HepG2 (cell line): Measurements from ENCODE around the gene EXOC6B. TPM values are rescaled to one million over a fixed set of nuclear protein-coding genes. Genes with fewer than 3 reads are reported as not detected.
A peak's percentile ranks its signal among the peaks of the same experiment; 100 is the strongest.

Source experiments
- ADNP ChIP-seq: sonication (generic); formaldehyde crosslinking; IDR thresholded peaks from 2 replicates; pipeline ENCODE4 v1.4.0; 2020; ENCODE audit warnings: missing genetic modification reagents
- ARID2 ChIP-seq: sonication (generic); formaldehyde crosslinking; IDR thresholded peaks from 2 replicates; pipeline ENCODE4 v1.8.1; 2022; ENCODE audit warnings: mild to moderate bottlenecking, missing genetic modification reagents, borderline replicate concordance
- FOXP1 ChIP-seq, 2 experiments: fragments of 450-650 bp in 1 of 2; IDR thresholded peaks; 2 replicates each; pipeline ENCODE4 v1.6.1; 2017 to 2018; ENCODE audit warnings: antibody characterized with exemption in 1 of 2
- HMGA1 ChIP-seq: sonication (generic); formaldehyde crosslinking; conservative IDR thresholded peaks from 2 replicates; pipeline ENCODE4 v1.4.0; 2020; ENCODE audit warnings: missing genetic modification reagents
- HNRNPLL ChIP-seq: fragments of 200-400 bp; formaldehyde crosslinking; IDR thresholded peaks from 2 replicates; pipeline ENCODE4 v1.6.1; 2017; ENCODE audit warnings: mild to moderate bottlenecking, low read depth, low read length; ENCODE audit not compliant: poor library complexity, severe bottlenecking
- MNT ChIP-seq: fragments of 450-650 bp; IDR thresholded peaks from 2 replicates; pipeline ENCODE4 v1.6.1; 2016
- MTA3 ChIP-seq: sonication (generic); formaldehyde crosslinking; IDR thresholded peaks from 2 replicates; pipeline ENCODE4 v1.4.0; 2020; ENCODE audit warnings: missing genetic modification reagents
- MYPOP ChIP-seq: sonication (generic); formaldehyde crosslinking; IDR thresholded peaks from 2 replicates; pipeline ENCODE4 v1.8.1; 2023; ENCODE audit warnings: mild to moderate bottlenecking, moderate library complexity, missing genetic modification reagents
- NBN ChIP-seq: fragments of 450-650 bp; conservative IDR thresholded peaks from 2 replicates; pipeline ENCODE4 v1.6.1; 2017
- NFE2L2 ChIP-seq: fragments of 150-350 bp; IDR thresholded peaks from 2 replicates; pipeline ENCODE4 v1.6.1; 2014; ENCODE audit warnings: low read length
- NR0B2 ChIP-seq: sonication (generic); formaldehyde crosslinking; IDR thresholded peaks from 2 replicates; pipeline ENCODE4 v1.4.0; 2020; ENCODE audit warnings: mild to moderate bottlenecking, missing genetic modification reagents
- RBM39 ChIP-seq: fragments of 200-400 bp; formaldehyde crosslinking; IDR thresholded peaks from one replicate; pipeline ENCODE4 v1.6.1; 2018; ENCODE audit warnings: antibody characterized with exemption, mild to moderate bottlenecking, low read depth, low read length; ENCODE audit not compliant: poor library complexity, severe bottlenecking
- TAF1 ChIP-seq: sonication (generic); formaldehyde crosslinking; IDR thresholded peaks from 2 replicates; pipeline ENCODE4 v1.4.0; 2020; ENCODE audit warnings: missing genetic modification reagents
- THYN1 ChIP-seq: sonication (generic); formaldehyde crosslinking; IDR thresholded peaks from 2 replicates; pipeline ENCODE4 v1.8.1; 2023; ENCODE audit warnings: low read depth, mild to moderate bottlenecking, moderate library complexity, missing genetic modification reagents, borderline replicate concordance
- ZBTB2 ChIP-seq: sonication (generic); formaldehyde crosslinking; IDR thresholded peaks from 2 replicates; pipeline ENCODE4 v1.8.0; 2022; ENCODE audit warnings: low read depth, missing genetic modification reagents
- ZBTB44 ChIP-seq: sonication (generic); formaldehyde crosslinking; IDR thresholded peaks from 2 replicates; pipeline ENCODE4 v1.4.0; 2020; ENCODE audit warnings: missing genetic modification reagents
- ZFP36L1 ChIP-seq: sonication (generic); formaldehyde crosslinking; IDR thresholded peaks from 2 replicates; pipeline ENCODE4 v1.8.0; 2022; ENCODE audit warnings: mild to moderate bottlenecking, missing genetic modification reagents, moderate library complexity
- ZNF138 ChIP-seq: sonication (generic); formaldehyde crosslinking; IDR thresholded peaks from 2 replicates; pipeline ENCODE4 v1.5.0; 2020; ENCODE audit warnings: mild to moderate bottlenecking, low read depth, missing genetic modification reagents
- ZNF24 ChIP-seq: fragments of 450-650 bp; IDR thresholded peaks from 2 replicates; pipeline ENCODE4 v1.6.1; 2017; ENCODE audit warnings: antibody characterized with exemption, mild to moderate bottlenecking
- ZNF460 ChIP-seq: sonication (generic); formaldehyde crosslinking; IDR thresholded peaks from 2 replicates; pipeline ENCODE4 v1.5.1; 2020; ENCODE audit warnings: missing genetic modification reagents, mild to moderate bottlenecking, borderline replicate concordance
- ZNF674 ChIP-seq: sonication (generic); formaldehyde crosslinking; IDR thresholded peaks from 2 replicates; pipeline ENCODE4 v1.5.0; 2020; ENCODE audit warnings: low read depth, mild to moderate bottlenecking, missing genetic modification reagents
- ZNF776 ChIP-seq: sonication (generic); formaldehyde crosslinking; IDR thresholded peaks from 2 replicates; pipeline ENCODE4 v1.4.0; 2020; ENCODE audit warnings: mild to moderate bottlenecking, missing genetic modification reagents
- polyA plus RNA-seq, 8 experiments: library from polyadenylated mRNA; depleted of rRNA in 3 of 8; stranded (reverse) in 7 of 8; unstranded in 1 of 8; fragments of >200 nt; fragmentation: Illumina TruSeq in 4 of 8; extraction: Trizol in 4 of 8; gene quantifications; 2 replicates each; pipeline versions ENCODE4 v1.2.1 to v1.2.3, GENCODE V29; 2011 to 2016; ENCODE audit warnings: low read depth in 4 of 8, missing spikeins in 1 of 8, mixed read lengths in 1 of 8; ENCODE audit not compliant: insufficient read depth in 1 of 8
- total RNA-seq, 5 experiments: library from RNA; depleted of rRNA; stranded (reverse); fragments of >200 nt; fragmentation: Illumina TruSeq; extraction: Trizol; gene quantifications; 2 replicates each; pipeline ENCODE4 v1.2.3, GENCODE V29; 2016; ENCODE audit warnings: low read depth in 1 of 5
- TF ChIP-seq, protein P1 (sequence below): IDR thresholded peaks from 2 replicates; pipeline ENCODE4 v1.6.1; 2016; ENCODE audit warnings: low read depth, borderline replicate concordance

The EXOC6B gene
- total and polyA plus RNA-seq, 2 of the 13 experiments (the other 11 are each of a cell fraction or from before 2014, with no cell fraction given): 9.1 to 15.9 TPM

GRCh38 chr2:72150157-72150860 lies 675.5 kb downstream of the EXOC6B start (continued):
- TF ChIP-seq FOXP1 (IDR thresholded peaks at IDR 0.05) (no peak), FOXP1 (CRISPR knock-in tag; IDR thresholded peaks at IDR 0.05) (no peak), ZBTB2 (CRISPR knock-in tag) (no peak), ZNF24 (no peak), NFE2L2 (no peak), HMGA1 (CRISPR knock-in tag) (no peak), ZNF776 (CRISPR knock-in tag) (0 out of 2 replicates have a peak, but pooled peaks have one; percentile 50), ZNF138 (CRISPR knock-in tag) (no peak), ARID2 (CRISPR knock-in tag) (no peak), RBM39 (no peak), MTA3 (CRISPR knock-in tag) (no peak), MYPOP (no peak; the same call in 1 of the 2 replicates), ZNF674 (no peak), HNRNPLL (peak; percentile 4), ZFP36L1 (CRISPR knock-in tag) (no peak), TAF1 (CRISPR knock-in tag) (0 out of 2 replicates have a peak, but pooled peaks have one; percentile 19), THYN1 (CRISPR knock-in tag) (no peak), MNT (no peak), ZBTB44 (CRISPR knock-in tag) (no peak), NR0B2 (CRISPR knock-in tag) (no peak), ADNP (CRISPR knock-in tag) (no peak), ZNF460 (CRISPR knock-in tag) (no peak), NBN (no peak)
- TF ChIP-seq, protein P1, sequence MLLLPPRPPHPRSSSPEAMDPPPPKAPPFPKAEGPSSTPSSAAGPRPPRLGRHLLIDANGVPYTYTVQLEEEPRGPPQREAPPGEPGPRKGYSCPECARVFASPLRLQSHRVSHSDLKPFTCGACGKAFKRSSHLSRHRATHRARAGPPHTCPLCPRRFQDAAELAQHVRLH: no peak
